CD4-positive, alpha-beta T cell treated with Interleukin-6 at 100 ng/mL for 8 hours (primary cell): ENCODE data around the gene FCER1A.

ENCODE experiments used
- DNase-seq: peaks from one replicate; pipeline ENCODE4 v3.0.0-alpha.2; 2020; ENCODE audit warnings: mixed read lengths, low spot score

Gene FCER1A

DNA sequence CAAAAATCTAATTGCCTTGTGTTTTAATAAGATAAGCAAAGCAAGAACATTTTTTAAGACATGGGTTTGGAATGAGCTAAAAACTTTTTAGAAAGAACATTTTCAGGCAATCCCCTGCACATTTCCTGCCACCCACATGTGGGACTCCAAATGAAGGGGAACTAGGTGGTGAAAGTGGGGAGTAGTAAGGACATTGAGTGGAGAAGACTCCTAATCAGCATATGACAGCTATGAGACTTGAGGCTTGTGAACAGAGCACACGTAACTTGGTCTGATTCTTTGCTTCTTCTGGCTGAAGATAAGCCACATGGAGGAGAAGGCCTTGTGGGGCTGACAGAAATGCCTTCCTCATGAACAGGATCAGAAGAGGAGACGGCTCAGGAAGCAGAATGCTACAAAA lies 50.3 kb downstream of the FCER1A start:
- DNase-seq: no peak
